Colonic mucosa (tissue), 4 donors: ENCODE data around the gene GSTM5. TPM values are rescaled to one million over a fixed set of nuclear protein-coding genes. Genes with fewer than 3 reads are reported as not detected.

Source experiments
- DNase-seq: peaks from one replicate; pipeline ENCODE4 v3.0.0-alpha.2; 2020
- H3K27ac ChIP-seq: fragments of 200-600 bp; one replicate; pipeline ENCODE4 v1.8.0; 2021
- H3K27me3 ChIP-seq: fragments of 200-600 bp; one replicate; pipeline ENCODE4 v1.8.0; 2021
- H3K36me3 ChIP-seq: fragments of 200-600 bp; one replicate; pipeline ENCODE4 v1.8.0; 2021
- H3K4me1 ChIP-seq: fragments of 200-600 bp; one replicate; pipeline ENCODE4 v1.8.0; 2021; ENCODE audit warnings: mild to moderate bottlenecking
- H3K4me3 ChIP-seq: fragments of 200-600 bp; one replicate; pipeline ENCODE4 v1.8.0; 2021
- H3K9ac ChIP-seq, 2 donors: one replicate each; pipeline ENCODE4 v1.7.0; 2013; ENCODE audit warnings: control low read depth in 2 of 2, low read depth in 2 of 2, low read length in 2 of 2
- H3K9me3 ChIP-seq: fragments of 200-600 bp; one replicate; pipeline ENCODE4 v1.8.0; 2021
- intact Hi-C: fragments of 100-400 bp; cut with DNase I; formaldehyde crosslinking; loops from one replicate; pipeline ENCODE4 v1.14.1; 2022
- total RNA-seq, 2 donors: library from RNA; stranded (reverse); fragmentation: NEBNext Ultra II Directional in 1 of 2; extraction: Animal tissue kit (Norgen Biotek cat#: 25700) in 1 of 2; gene quantifications; one replicate each; pipeline ENCODE4 v1.2.1, GENCODE V29; 2021
- TF ChIP-seq, protein P1 (sequence below): fragments of 200-600 bp; IDR thresholded peaks from one replicate; pipeline ENCODE4 v1.8.0; 2022; ENCODE audit warnings: antibody characterized with exemption, mild to moderate bottlenecking
- donor health status: healthy.
- donor health status: DM: no; HTN: no; CAD: no.
- donor health status: DM: no; HTN: no; CAD: no.

Gene GSTM5
- total RNA-seq, 2 donors from 2014 or later: 2.0 to 3.0 TPM

DNA sequence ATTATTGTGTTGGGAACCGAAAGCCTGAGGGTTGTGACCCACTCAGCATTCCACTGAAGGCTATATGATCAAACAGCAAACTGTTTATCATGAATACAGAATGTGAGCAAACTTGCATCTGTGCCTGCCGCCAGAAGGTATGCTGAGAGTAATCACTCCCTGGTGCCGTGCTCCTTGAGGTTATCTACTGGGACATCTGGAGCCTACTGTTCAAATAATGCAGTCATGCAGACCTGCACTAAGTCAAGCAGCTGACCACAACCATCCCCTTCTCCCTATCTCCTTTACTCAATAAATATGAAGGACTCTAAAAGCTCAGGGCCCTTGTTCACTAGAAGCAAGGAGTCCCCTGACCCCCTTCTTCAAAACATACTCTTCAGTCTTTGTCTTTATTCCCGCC, 13.5 kb downstream of the GSTM5 start:
- Histone ChIP-seq H3K9me3 (no peaks in the 10 kb centered on the region), H3K27me3 (no peaks in the 10 kb centered on the region), H3K36me3 (no peaks in the 10 kb centered on the region), H3K4me3 (no peak overlapping the region), H3K9ac (no peak overlapping the region), H3K27ac (no peak overlapping the region), H3K4me1 (no peaks in the 10 kb centered on the region)
- no peak for DNase-seq
- TF ChIP-seq, protein P1, sequence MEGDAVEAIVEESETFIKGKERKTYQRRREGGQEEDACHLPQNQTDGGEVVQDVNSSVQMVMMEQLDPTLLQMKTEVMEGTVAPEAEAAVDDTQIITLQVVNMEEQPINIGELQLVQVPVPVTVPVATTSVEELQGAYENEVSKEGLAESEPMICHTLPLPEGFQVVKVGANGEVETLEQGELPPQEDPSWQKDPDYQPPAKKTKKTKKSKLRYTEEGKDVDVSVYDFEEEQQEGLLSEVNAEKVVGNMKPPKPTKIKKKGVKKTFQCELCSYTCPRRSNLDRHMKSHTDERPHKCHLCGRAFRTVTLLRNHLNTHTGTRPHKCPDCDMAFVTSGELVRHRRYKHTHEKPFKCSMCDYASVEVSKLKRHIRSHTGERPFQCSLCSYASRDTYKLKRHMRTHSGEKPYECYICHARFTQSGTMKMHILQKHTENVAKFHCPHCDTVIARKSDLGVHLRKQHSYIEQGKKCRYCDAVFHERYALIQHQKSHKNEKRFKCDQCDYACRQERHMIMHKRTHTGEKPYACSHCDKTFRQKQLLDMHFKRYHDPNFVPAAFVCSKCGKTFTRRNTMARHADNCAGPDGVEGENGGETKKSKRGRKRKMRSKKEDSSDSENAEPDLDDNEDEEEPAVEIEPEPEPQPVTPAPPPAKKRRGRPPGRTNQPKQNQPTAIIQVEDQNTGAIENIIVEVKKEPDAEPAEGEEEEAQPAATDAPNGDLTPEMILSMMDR: no peak
- intact Hi-C loops: no loop called here

DNA sequence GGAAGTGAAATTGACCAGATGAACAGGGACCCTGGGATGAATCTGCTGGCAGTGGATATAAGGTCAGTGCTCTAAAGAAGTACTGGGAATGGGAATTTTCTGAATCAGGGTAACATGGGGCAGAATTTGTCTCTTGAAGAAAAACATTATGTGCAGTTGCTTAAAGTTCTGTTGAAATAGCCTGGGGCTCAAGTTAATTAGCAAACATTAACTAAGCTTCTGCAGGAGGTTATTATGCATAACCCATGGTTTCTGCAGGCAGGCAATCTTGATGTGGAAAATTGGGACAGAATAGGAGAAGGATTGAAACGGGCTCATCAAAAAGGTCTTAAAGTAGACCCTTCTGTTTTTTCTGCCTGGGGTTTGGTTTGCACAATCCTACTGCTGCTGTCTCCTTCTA, 14.0 kb downstream of the GSTM5 start:
- H3K27ac ChIP-seq: no peak overlapping the region
- intact Hi-C loops: no loop called here
- no peak for DNase-seq
- no peak overlapping the region for H3K9ac ChIP-seq
- no peak overlapping the region for H3K4me3 ChIP-seq
- no peaks in the 10 kb centered on the region for H3K4me1 ChIP-seq
- no peaks in the 10 kb centered on the region for H3K36me3 ChIP-seq
- H3K9me3 ChIP-seq: no peaks in the 10 kb centered on the region
- TF ChIP-seq, protein P1: no peak
- H3K27me3 ChIP-seq: no peaks in the 10 kb centered on the region

DNA sequence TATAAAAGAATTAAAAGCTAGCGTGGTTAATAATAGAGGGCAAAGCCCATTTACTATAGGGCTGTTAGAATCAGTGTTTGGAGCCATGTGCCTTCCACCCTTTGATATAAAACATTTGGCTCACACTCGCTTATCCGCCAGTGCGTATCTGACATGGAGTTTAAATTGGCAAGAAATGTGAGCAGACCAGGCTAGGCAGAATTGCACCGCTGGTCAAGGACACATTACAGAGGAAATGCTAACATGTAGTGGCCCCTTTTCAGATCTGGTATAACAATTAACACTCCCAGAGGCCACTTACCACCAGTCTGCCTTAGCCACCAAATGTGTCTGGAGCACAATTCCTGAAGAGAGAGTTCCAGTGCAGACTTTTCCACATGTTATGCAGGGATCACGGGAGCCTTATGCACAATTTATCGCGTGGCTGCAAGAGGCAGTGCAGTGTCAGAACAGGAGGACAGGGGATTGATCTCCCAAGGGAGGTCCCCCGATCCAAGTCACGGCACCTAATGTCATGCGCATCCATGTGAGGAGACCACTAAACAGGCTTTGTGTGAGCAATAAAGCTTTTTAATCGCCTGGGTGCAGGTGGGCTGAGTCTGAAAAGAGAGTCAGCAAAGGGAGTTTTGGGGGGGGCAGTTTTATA, 14.8 kb downstream of the GSTM5 start:
- no peaks in the 10 kb centered on the region for H3K9me3 ChIP-seq
- no peaks in the 10 kb centered on the region for H3K27me3 ChIP-seq
- DNase-seq: no peak
- no peak overlapping the region for H3K27ac ChIP-seq
- intact Hi-C loops: no loop called here
- no peak overlapping the region for H3K9ac ChIP-seq
- no peaks in the 10 kb centered on the region for H3K4me1 ChIP-seq
- TF ChIP-seq, protein P1: no peak
- no peak overlapping the region for H3K4me3 ChIP-seq
- H3K36me3 ChIP-seq: no peaks in the 10 kb centered on the region

DNA sequence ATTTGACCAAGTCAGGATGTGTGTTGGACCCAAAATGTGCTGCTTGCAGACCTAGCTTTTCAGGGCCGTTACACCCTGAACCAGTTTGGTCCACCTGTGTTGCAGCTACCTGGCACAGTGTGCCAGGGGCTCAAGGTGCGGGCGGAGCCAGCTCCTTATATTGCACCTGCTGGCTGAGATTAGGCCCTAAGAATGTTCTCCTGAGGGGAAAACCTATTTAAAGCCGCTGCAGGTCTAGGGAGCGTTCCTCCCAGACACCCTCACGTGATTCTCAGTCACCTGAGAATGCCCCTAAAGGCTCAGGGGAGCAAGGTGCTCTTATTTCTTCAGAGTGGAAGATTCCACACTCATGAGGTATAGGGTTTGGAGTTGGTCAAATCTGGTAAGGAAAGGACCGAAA, 16.8 kb downstream of the GSTM5 start:
- intact Hi-C loops: no loop called here
- Histone ChIP-seq H3K9ac (no peak overlapping the region), H3K9me3 (no peaks in the 10 kb centered on the region), H3K27me3 (no peaks in the 10 kb centered on the region), H3K36me3 (no peaks in the 10 kb centered on the region), H3K27ac (no peak overlapping the region), H3K4me1 (no peaks in the 10 kb centered on the region), H3K4me3 (no peak overlapping the region)
- DNase-seq: peak; percentile 31
- TF ChIP-seq, protein P1: no peak

DNA sequence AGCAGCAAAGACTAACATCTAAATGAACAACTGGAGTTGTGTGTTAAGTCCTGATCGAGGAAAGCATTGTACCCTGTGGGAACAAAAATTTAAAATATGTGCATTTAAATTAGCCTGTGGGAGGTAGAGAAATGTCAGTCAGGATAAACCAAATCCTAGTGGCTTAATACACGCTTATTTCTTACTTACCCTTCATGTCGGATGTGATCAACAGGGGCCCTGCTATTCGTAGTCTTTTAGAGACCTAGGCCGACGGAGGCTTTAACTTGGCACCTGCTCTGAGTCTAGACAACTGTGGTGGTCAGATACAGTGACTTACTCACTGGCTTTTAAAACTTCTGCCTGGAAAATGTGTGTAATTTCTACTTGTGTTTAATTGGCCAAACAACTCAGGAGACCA, 18.6 kb downstream of the GSTM5 start:
- H3K4me1 ChIP-seq: no peaks in the 10 kb centered on the region
- H3K36me3 ChIP-seq: no peaks in the 10 kb centered on the region
- TF ChIP-seq, protein P1: no peak
- no peaks in the 10 kb centered on the region for H3K27me3 ChIP-seq
- H3K27ac ChIP-seq: no peak overlapping the region
- H3K4me3 ChIP-seq: no peak overlapping the region
- H3K9me3 ChIP-seq: no peaks in the 10 kb centered on the region
- H3K9ac ChIP-seq: no peak overlapping the region
- no peak for DNase-seq
- intact Hi-C loops: no loop called here
